K562 (cell line): ENCODE measurements around the gene CREG1. TPM values are rescaled to one million over a fixed set of nuclear protein-coding genes. Genes with fewer than 3 reads are reported as not detected.

Experiments used
- BHLHE40 ChIP-seq: IDR thresholded peaks from 2 replicates; pipeline ENCODE4 v1.6.1; 2011; ENCODE audit warnings: low read length, improper control_type of control experiment
- EHMT2 ChIP-seq: fragments of 450-650 bp; IDR thresholded peaks from 2 replicates; pipeline ENCODE4 v1.6.1; 2018; ENCODE audit warnings: antibody characterized with exemption
- GATAD2A ChIP-seq: fragments of 450-650 bp; IDR thresholded peaks from 2 replicates; pipeline ENCODE4 v1.6.1; 2017
- IRF9 ChIP-seq: fragments of 450-650 bp; IDR thresholded peaks from 2 replicates; pipeline ENCODE4 v1.6.1; 2016; ENCODE audit warnings: missing biosample characterization, missing genetic modification characterization
- MTA1 ChIP-seq: fragments of 450-650 bp; IDR thresholded peaks from 2 replicates; pipeline ENCODE4 v1.6.1; 2017; ENCODE audit warnings: borderline replicate concordance
- MYC ChIP-seq, 2 experiments: fragments of 250-450 bp in 1 of 2; sonication (Bioruptor Pico) in 1 of 2; IDR thresholded peaks; 2 replicates each; pipeline versions ENCODE4 v1.5.1 to v1.6.1; 2012 to 2021; ENCODE audit warnings: low read depth in 2 of 2, borderline replicate concordance in 1 of 2, improper control_type of control experiment in 1 of 2, low read length in 1 of 2, mild to moderate bottlenecking in 1 of 2, moderate library complexity in 1 of 2
- SIX5 ChIP-seq, 2 experiments: IDR thresholded peaks; 2 replicates each; pipeline ENCODE4 v1.6.1; 2011; ENCODE audit warnings: low read length in 2 of 2, borderline replicate concordance in 1 of 2, low read depth in 1 of 2, mild to moderate bottlenecking in 1 of 2, moderate library complexity in 1 of 2; ENCODE audit not compliant: insufficient read depth in 1 of 2
- ZNF146 ChIP-seq: IDR thresholded peaks from one replicate; pipeline ENCODE4 v1.6.1; 2018; ENCODE audit warnings: missing compliant biosample characterization; ENCODE audit not compliant: unreplicated experiment
- ZNF444 ChIP-seq: fragments of 250-450 bp; sonication (Bioruptor Pico); IDR thresholded peaks from 2 replicates; pipeline ENCODE4 v1.4.0; 2020; ENCODE audit warnings: mild to moderate bottlenecking, moderate library complexity
- ZNF717 ChIP-seq: fragments of 250-450 bp; sonication (Bioruptor Pico); IDR thresholded peaks from 2 replicates; pipeline ENCODE4 v1.5.0; 2021
- ZNF780A ChIP-seq: fragments of 250-450 bp; sonication (Bioruptor Pico); IDR thresholded peaks from 2 replicates; pipeline ENCODE4 v1.5.0; 2021; ENCODE audit warnings: mild to moderate bottlenecking
- polyA plus RNA-seq, 8 experiments: library from polyadenylated mRNA; depleted of rRNA in 4 of 8; stranded (reverse) in 5 of 8; unstranded in 3 of 8; fragments of >200 nt; fragmentation: Nextera tagmentation in 2 of 8; fragmentation: Illumina TruSeq in 1 of 8; extraction: Ambion mirVana in 2 of 8; extraction: Trizol in 1 of 8; gene quantifications; 2 replicates each; pipeline versions ENCODE4 v1.2.1 to v1.2.3, GENCODE V29; 2011 to 2014; ENCODE audit warnings: inconsistent platforms in 1 of 8, missing spikeins in 1 of 8
- total RNA-seq, 7 experiments: library from RNA; depleted of rRNA in 6 of 7; stranded (reverse); fragments of >200 nt in 6 of 7; fragmentation: Illumina TruSeq in 2 of 7; extraction: Trizol in 2 of 7; gene quantifications; 2 replicates each; pipeline versions ENCODE4 v1.2.1 to v1.2.3, GENCODE V29; 2011 to 2021; ENCODE audit warnings: low replicate concordance in 1 of 7
- TF ChIP-seq, protein P1 (sequence below): sonication (generic); formaldehyde crosslinking; IDR thresholded peaks from 2 replicates; pipeline ENCODE4 v1.8.0; 2023; ENCODE audit warnings: missing genetic modification reagents, mild to moderate bottlenecking, borderline replicate concordance
- TF ChIP-seq, protein P2 (sequence below): sonication (generic); formaldehyde crosslinking; IDR thresholded peaks from 2 replicates; pipeline ENCODE4 v1.8.0; 2023; ENCODE audit warnings: mild to moderate bottlenecking, missing genetic modification reagents
- TF ChIP-seq, protein P3 (sequence below): IDR thresholded peaks from 2 replicates; pipeline ENCODE4 v1.6.1; 2011; ENCODE audit not compliant: insufficient read length; ENCODE audit errors: extremely low read depth
- TF ChIP-seq, protein P4 (sequence below): fragments of 450-650 bp; formaldehyde crosslinking; IDR thresholded peaks from 2 replicates; pipeline ENCODE4 v1.4.0; 2022; ENCODE audit warnings: missing genetic modification characterization

The CREG1 gene
- total and polyA plus RNA-seq, 9 of the 15 experiments (the other 6 are each of a cell fraction or from before 2014, with no cell fraction given) = 45.7 to 272 (median 161) TPM

DNA sequence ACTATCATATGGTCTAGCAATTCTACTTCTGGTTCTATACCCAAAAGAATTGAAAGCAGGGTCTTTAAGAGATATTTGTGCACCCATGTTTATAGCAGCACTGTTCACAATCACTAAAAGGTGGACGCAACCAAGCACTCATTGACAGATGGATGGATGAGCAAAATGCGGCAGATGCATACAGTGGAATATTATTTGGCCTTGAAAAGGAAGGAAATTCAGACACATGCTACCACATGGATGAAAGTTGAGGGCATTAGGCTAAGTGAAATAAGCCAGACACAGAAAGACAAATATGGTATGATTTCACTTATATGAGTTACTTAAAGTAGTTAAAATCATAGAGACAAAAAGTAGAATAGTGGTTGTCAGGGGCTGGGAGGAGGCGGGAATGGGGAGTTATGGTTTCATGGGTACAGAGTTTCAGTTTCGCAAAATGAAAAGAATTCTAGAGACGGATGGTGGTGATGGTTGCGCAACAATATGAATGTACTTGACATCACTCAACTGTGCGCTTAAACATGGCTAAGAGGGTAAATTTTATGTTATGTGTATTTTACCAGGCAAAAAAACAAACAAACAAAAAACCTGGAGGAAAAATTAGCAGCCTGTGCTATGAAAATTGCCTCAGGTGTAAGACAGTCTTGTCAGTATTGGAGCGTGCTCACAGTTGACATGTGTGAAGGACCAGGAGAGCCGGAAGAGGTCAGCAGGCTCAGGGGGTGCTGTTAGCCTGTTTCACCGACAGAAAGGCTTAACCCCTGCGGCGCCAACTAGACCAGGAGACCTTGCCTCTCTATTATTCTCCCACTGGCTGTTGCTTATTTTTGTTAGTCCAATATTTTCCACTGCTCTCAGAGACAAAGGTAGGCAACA lies 61.7 kb downstream of the CREG1 start (continued):
- TF ChIP-seq, protein P1, sequence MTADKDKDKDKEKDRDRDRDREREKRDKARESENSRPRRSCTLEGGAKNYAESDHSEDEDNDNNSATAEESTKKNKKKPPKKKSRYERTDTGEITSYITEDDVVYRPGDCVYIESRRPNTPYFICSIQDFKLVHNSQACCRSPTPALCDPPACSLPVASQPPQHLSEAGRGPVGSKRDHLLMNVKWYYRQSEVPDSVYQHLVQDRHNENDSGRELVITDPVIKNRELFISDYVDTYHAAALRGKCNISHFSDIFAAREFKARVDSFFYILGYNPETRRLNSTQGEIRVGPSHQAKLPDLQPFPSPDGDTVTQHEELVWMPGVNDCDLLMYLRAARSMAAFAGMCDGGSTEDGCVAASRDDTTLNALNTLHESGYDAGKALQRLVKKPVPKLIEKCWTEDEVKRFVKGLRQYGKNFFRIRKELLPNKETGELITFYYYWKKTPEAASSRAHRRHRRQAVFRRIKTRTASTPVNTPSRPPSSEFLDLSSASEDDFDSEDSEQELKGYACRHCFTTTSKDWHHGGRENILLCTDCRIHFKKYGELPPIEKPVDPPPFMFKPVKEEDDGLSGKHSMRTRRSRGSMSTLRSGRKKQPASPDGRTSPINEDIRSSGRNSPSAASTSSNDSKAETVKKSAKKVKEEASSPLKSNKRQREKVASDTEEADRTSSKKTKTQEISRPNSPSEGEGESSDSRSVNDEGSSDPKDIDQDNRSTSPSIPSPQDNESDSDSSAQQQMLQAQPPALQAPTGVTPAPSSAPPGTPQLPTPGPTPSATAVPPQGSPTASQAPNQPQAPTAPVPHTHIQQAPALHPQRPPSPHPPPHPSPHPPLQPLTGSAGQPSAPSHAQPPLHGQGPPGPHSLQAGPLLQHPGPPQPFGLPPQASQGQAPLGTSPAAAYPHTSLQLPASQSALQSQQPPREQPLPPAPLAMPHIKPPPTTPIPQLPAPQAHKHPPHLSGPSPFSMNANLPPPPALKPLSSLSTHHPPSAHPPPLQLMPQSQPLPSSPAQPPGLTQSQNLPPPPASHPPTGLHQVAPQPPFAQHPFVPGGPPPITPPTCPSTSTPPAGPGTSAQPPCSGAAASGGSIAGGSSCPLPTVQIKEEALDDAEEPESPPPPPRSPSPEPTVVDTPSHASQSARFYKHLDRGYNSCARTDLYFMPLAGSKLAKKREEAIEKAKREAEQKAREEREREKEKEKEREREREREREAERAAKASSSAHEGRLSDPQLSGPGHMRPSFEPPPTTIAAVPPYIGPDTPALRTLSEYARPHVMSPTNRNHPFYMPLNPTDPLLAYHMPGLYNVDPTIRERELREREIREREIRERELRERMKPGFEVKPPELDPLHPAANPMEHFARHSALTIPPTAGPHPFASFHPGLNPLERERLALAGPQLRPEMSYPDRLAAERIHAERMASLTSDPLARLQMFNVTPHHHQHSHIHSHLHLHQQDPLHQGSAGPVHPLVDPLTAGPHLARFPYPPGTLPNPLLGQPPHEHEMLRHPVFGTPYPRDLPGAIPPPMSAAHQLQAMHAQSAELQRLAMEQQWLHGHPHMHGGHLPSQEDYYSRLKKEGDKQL (CRISPR knock-in tag) = no peak
- TF ChIP-seq GATAD2A = no peak
- TF ChIP-seq MTA1 = no peak
- TF ChIP-seq ZNF717 (CRISPR knock-in tag) = no peak
- no peak for TF ChIP-seq ZNF780A (CRISPR knock-in tag)
- TF ChIP-seq, protein P2, sequence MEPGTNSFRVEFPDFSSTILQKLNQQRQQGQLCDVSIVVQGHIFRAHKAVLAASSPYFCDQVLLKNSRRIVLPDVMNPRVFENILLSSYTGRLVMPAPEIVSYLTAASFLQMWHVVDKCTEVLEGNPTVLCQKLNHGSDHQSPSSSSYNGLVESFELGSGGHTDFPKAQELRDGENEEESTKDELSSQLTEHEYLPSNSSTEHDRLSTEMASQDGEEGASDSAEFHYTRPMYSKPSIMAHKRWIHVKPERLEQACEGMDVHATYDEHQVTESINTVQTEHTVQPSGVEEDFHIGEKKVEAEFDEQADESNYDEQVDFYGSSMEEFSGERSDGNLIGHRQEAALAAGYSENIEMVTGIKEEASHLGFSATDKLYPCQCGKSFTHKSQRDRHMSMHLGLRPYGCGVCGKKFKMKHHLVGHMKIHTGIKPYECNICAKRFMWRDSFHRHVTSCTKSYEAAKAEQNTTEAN (CRISPR knock-in tag) = no peak
- no peak for TF ChIP-seq BHLHE40
- TF ChIP-seq ZNF146 = peak; percentile 21
- TF ChIP-seq IRF9 (tag) = peak; percentile 94
- TF ChIP-seq EHMT2 = peak; percentile 72
- no peak for TF ChIP-seq SIX5 (IDR thresholded peaks at IDR 0.05; ENCODE audit: borderline replicate concordance in 1 of 2, insufficient read depth in 1 of 2, low read depth in 1 of 2, low read length in 2 of 2)
- TF ChIP-seq, protein P3, sequence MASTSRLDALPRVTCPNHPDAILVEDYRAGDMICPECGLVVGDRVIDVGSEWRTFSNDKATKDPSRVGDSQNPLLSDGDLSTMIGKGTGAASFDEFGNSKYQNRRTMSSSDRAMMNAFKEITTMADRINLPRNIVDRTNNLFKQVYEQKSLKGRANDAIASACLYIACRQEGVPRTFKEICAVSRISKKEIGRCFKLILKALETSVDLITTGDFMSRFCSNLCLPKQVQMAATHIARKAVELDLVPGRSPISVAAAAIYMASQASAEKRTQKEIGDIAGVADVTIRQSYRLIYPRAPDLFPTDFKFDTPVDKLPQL = no peak
- no peak for TF ChIP-seq MYC (IDR thresholded peaks at IDR 0.05; ENCODE audit: low read depth, low read length)
- no peak for TF ChIP-seq MYC (CRISPR knock-in tag; IDR thresholded peaks at IDR 0.05; ENCODE audit: borderline replicate concordance, low read depth)
- no peak for TF ChIP-seq ZNF444 (CRISPR knock-in tag)
- TF ChIP-seq, protein P4, sequence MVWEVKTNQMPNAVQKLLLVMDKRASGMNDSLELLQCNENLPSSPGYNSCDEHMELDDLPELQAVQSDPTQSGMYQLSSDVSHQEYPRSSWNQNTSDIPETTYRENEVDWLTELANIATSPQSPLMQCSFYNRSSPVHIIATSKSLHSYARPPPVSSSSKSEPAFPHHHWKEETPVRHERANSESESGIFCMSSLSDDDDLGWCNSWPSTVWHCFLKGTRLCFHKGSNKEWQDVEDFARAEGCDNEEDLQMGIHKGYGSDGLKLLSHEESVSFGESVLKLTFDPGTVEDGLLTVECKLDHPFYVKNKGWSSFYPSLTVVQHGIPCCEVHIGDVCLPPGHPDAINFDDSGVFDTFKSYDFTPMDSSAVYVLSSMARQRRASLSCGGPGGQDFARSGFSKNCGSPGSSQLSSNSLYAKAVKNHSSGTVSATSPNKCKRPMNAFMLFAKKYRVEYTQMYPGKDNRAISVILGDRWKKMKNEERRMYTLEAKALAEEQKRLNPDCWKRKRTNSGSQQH (CRISPR knock-in tag) = no peak
